ENCODE results near the gene BHLHA9. TPM values are rescaled to one million over a fixed set of nuclear protein-coding genes. Genes with fewer than 3 reads are reported as not detected.

The BHLHA9 gene
- total RNA-seq, 1 donor from 2014 or later = not detected

DNA sequence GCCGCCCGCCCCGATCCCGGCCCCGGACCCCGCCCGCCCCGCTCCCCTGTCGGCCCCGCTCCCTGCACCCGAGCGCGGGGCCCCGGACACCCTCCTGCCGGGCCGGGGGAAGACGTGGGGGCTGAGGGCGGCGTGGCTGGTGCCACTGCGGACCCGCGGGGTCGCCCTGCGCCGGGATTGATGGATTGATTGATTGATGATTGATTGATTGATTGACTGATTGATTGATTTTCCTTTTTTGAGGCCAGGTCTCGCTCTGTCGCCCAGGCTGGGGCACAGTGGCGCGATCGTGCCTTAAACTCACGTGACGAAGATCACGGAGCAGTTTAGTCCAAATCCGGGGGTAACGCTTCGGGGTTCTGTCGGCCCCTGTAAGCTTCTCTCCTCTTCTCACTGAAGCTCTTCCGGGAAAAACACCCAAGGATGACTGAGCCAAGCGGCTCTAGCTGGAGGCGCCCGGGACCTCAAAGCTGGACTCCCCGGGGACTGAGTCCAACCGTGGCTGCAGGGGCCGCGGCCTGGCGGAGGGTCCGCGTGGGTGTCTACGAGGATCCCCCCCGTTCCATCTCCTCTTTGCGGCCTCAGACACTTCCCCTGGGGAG, 40.2 kb upstream of the BHLHA9 start:
- no peaks in the 10 kb centered on the region for H3K36me3 Mint-ChIP-seq (ENCODE audit: unreplicated experiment)
- peaks cover 21% of the 10 kb centered on the region for H3K4me1 Mint-ChIP-seq (ENCODE audit: low read depth, unreplicated experiment)
- H3K27ac Mint-ChIP-seq (ENCODE audit: unreplicated experiment) = peak overlapping the region; percentile 46
- H3K9me3 Mint-ChIP-seq (ENCODE audit: unreplicated experiment) = peaks cover 12% of the 10 kb centered on the region
- TF ChIP-seq, protein P1, sequence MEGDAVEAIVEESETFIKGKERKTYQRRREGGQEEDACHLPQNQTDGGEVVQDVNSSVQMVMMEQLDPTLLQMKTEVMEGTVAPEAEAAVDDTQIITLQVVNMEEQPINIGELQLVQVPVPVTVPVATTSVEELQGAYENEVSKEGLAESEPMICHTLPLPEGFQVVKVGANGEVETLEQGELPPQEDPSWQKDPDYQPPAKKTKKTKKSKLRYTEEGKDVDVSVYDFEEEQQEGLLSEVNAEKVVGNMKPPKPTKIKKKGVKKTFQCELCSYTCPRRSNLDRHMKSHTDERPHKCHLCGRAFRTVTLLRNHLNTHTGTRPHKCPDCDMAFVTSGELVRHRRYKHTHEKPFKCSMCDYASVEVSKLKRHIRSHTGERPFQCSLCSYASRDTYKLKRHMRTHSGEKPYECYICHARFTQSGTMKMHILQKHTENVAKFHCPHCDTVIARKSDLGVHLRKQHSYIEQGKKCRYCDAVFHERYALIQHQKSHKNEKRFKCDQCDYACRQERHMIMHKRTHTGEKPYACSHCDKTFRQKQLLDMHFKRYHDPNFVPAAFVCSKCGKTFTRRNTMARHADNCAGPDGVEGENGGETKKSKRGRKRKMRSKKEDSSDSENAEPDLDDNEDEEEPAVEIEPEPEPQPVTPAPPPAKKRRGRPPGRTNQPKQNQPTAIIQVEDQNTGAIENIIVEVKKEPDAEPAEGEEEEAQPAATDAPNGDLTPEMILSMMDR (IDR thresholded peaks at IDR 0.05; ENCODE audit: partially characterized antibody, unreplicated experiment) = no peak
- DNase-seq = no peak
- H3K27me3 Mint-ChIP-seq (ENCODE audit: unreplicated experiment) = peaks cover 22% of the 10 kb centered on the region
- peak overlapping the region; percentile 87 for H3K4me3 Mint-ChIP-seq (ENCODE audit: unreplicated experiment)

GRCh38 chr17:1231456-1231855, 38.8 kb upstream of the BHLHA9 start:
- Mint-ChIP-seq H3K27ac (ENCODE audit: unreplicated experiment) (no peak overlapping the region), H3K27me3 (ENCODE audit: unreplicated experiment) (peaks cover 20% of the 10 kb centered on the region), H3K4me3 (ENCODE audit: unreplicated experiment) (no peak overlapping the region), H3K9me3 (ENCODE audit: unreplicated experiment) (peaks cover 12% of the 10 kb centered on the region), H3K36me3 (ENCODE audit: unreplicated experiment) (no peaks in the 10 kb centered on the region), H3K4me1 (ENCODE audit: low read depth, unreplicated experiment) (peaks cover 21% of the 10 kb centered on the region)
- DNase-seq = no peak
- TF ChIP-seq, protein P1 (IDR thresholded peaks at IDR 0.05; ENCODE audit: partially characterized antibody, unreplicated experiment) = no peak

GRCh38 chr17:1232331-1232730, 37.9 kb upstream of the BHLHA9 start:
- peaks cover 20% of the 10 kb centered on the region for H3K27me3 Mint-ChIP-seq (ENCODE audit: unreplicated experiment)
- no peak overlapping the region for H3K4me3 Mint-ChIP-seq (ENCODE audit: unreplicated experiment)
- TF ChIP-seq, protein P1 (IDR thresholded peaks at IDR 0.05; ENCODE audit: partially characterized antibody, unreplicated experiment) = no peak
- no peaks in the 10 kb centered on the region for H3K36me3 Mint-ChIP-seq (ENCODE audit: unreplicated experiment)
- peaks cover 16% of the 10 kb centered on the region for H3K4me1 Mint-ChIP-seq (ENCODE audit: low read depth, unreplicated experiment)
- peaks cover 11% of the 10 kb centered on the region for H3K9me3 Mint-ChIP-seq (ENCODE audit: unreplicated experiment)
- H3K27ac Mint-ChIP-seq (ENCODE audit: unreplicated experiment) = no peak overlapping the region
- no peak for DNase-seq

DNA sequence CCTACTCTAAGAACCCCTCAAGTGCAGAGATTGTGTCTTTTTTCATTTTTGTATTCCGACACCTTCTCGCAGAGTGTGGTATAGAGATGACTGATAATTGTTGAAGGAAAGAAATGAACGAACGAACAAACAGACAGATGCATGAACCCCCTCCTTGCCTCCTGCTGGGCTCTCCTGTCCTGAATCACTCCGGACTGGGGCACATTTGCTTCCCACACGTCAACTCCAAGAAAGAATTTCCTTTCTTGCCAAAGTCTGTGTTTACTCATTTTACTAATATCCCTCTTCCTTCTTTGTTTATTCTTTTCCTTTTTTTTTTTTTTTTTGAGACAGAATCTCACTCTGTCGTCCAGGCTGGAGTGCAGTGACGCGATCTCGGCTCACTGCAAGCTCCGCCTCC, 37.5 kb upstream of the BHLHA9 start:
- peaks cover 7% of the 10 kb centered on the region for H3K9me3 Mint-ChIP-seq (ENCODE audit: unreplicated experiment)
- TF ChIP-seq, protein P1 (IDR thresholded peaks at IDR 0.05; ENCODE audit: partially characterized antibody, unreplicated experiment) = no peak
- H3K4me3 Mint-ChIP-seq (ENCODE audit: unreplicated experiment) = no peak overlapping the region
- H3K27ac Mint-ChIP-seq (ENCODE audit: unreplicated experiment) = no peak overlapping the region
- no peak for DNase-seq
- H3K27me3 Mint-ChIP-seq (ENCODE audit: unreplicated experiment) = peaks cover 15% of the 10 kb centered on the region
- peaks cover 12% of the 10 kb centered on the region for H3K4me1 Mint-ChIP-seq (ENCODE audit: low read depth, unreplicated experiment)
- H3K36me3 Mint-ChIP-seq (ENCODE audit: unreplicated experiment) = no peaks in the 10 kb centered on the region

GRCh38 chr17:1234455-1234854, 35.8 kb upstream of the BHLHA9 start:
- no peak for DNase-seq
- Mint-ChIP-seq H3K4me3 (ENCODE audit: unreplicated experiment) (no peak overlapping the region), H3K27ac (ENCODE audit: unreplicated experiment) (peak overlapping the region; percentile 68), H3K36me3 (ENCODE audit: unreplicated experiment) (no peaks in the 10 kb centered on the region), H3K9me3 (ENCODE audit: unreplicated experiment) (peaks cover 7% of the 10 kb centered on the region), H3K4me1 (ENCODE audit: low read depth, unreplicated experiment) (peaks cover 9% of the 10 kb centered on the region), H3K27me3 (ENCODE audit: unreplicated experiment) (peaks cover 11% of the 10 kb centered on the region)
- TF ChIP-seq, protein P1 (IDR thresholded peaks at IDR 0.05; ENCODE audit: partially characterized antibody, unreplicated experiment) = no peak
